HepG2 (cell line): ENCODE data around the gene DNMT3B. TPM values are rescaled to one million over a fixed set of nuclear protein-coding genes. Genes with fewer than 3 reads are reported as not detected.

Experiments used
- ATAC-seq: fragments of 200-7000 bp; cut with Tn5 transposase; 3 replicates; pipeline ENCODE4 v1.9.1; 2020; ENCODE audit warnings: mild to moderate bottlenecking, moderate library complexity
- BruUV-seq: library from RNA; stranded (reverse); fragments of 400-500 nt; replicated peaks from 2 replicates; lab custom pipeline; 2021; lab: Mats Ljungman, UMichigan
- CTCF ChIA-PET: fragments of 300-600 bp; formaldehyde crosslinking; extraction: SDS; loops from one replicate; lab custom pipeline; 2021; ENCODE audit warnings: low total read pairs, inconsistent platforms, low intra/inter-chr PET ratio; lab: Yijun Ruan, JAX
- POLR2A ChIA-PET: fragments of 350-600 bp; sonication (Branson Sonifier 250); formaldehyde crosslinking; loops from one replicate; lab custom pipeline; 2020; ENCODE audit warnings: antibody characterized with exemption, inconsistent platforms; lab: Yijun Ruan, JAX
- DNase-seq: peaks from one replicate; pipeline ENCODE4 v3.0.0-alpha.2; 2015; ENCODE audit warnings: low spot score
- FAIRE-seq: peaks from 3 replicates; lab custom pipeline; 2011; peaks lifted over from hg19 to GRCh38; lab: Jason Lieb, UNC
- H2AFZ ChIP-seq: one replicate; pipeline ENCODE4 v1.6.1; 2011; ENCODE audit warnings: low read length, inconsistent platforms
- H3K27ac ChIP-seq: fragments of 300-600 bp; 3 replicates; pipeline ENCODE4 v1.8.0; 2011; ENCODE audit warnings: mixed run types, mild to moderate bottlenecking, mixed read lengths, low read length, inconsistent platforms; ENCODE audit not compliant: insufficient read depth; ENCODE audit errors: extremely low read length
- H3K27me3 ChIP-seq, 2 experiments: fragments of 200-600 bp in 1 of 2; 2 replicates in 1 of 2; 3 replicates in 1 of 2; pipeline versions ENCODE4 v1.6.0 to v1.8.0; 2011; ENCODE audit warnings: low read length in 2 of 2, mild to moderate bottlenecking in 2 of 2, moderate library complexity in 2 of 2, inconsistent platforms in 1 of 2; ENCODE audit not compliant: insufficient read depth in 2 of 2, control insufficient read depth in 1 of 2
- H3K36me3 ChIP-seq, 2 experiments: fragments of 200-600 bp in 1 of 2; replicated peaks in 1 of 2; 2 replicates in 1 of 2; 3 replicates in 1 of 2; pipeline versions ENCODE4 v1.5.1 to v1.8.0; 2011; ENCODE audit warnings: low read length in 2 of 2, inconsistent platforms in 1 of 2; ENCODE audit not compliant: insufficient read depth in 2 of 2, control insufficient read depth in 1 of 2
- H3K4me1 ChIP-seq: 2 replicates; pipeline ENCODE4 v1.5.1; 2012; ENCODE audit warnings: low read length, inconsistent platforms; ENCODE audit not compliant: insufficient read depth
- H3K4me2 ChIP-seq: 2 replicates; pipeline ENCODE4 v1.6.0; 2011; ENCODE audit warnings: low read depth, low read length, inconsistent platforms
- H3K4me3 ChIP-seq, 3 experiments: fragments of 200-600 bp in 1 of 3; sonication (generic), shearing (Covaris generic) in 1 of 3; replicated peaks in 1 of 3; 2 replicates each; pipeline ENCODE4 v1.5.1; 2011 to 2016; ENCODE audit warnings: low read length in 3 of 3, inconsistent platforms in 2 of 3, low read depth in 2 of 3, mild to moderate bottlenecking in 2 of 3, control low read depth in 1 of 3, mixed read lengths in 1 of 3; ENCODE audit not compliant: insufficient read depth in 1 of 3
- H3K79me2 ChIP-seq: one replicate; pipeline ENCODE4 v1.6.1; 2011; ENCODE audit warnings: low read length, inconsistent platforms; ENCODE audit not compliant: insufficient read depth
- H3K9ac ChIP-seq: 2 replicates; pipeline ENCODE4 v1.6.0; 2011; ENCODE audit warnings: mild to moderate bottlenecking, low read depth, low read length, inconsistent platforms; ENCODE audit not compliant: insufficient read depth
- H3K9me3 ChIP-seq: 2 replicates; pipeline ENCODE4 v1.5.1; 2012; ENCODE audit warnings: mild to moderate bottlenecking, low read length
- H4K20me1 ChIP-seq: 2 replicates; pipeline ENCODE4 v1.6.0; 2011; ENCODE audit warnings: inconsistent platforms, mild to moderate bottlenecking, low read length, moderate library complexity; ENCODE audit not compliant: insufficient read depth
- ATAD3A ChIP-seq: sonication (generic); formaldehyde crosslinking; IDR thresholded peaks from 2 replicates; pipeline ENCODE4 v1.4.0; 2020; ENCODE audit warnings: missing genetic modification reagents
- DRAP1 ChIP-seq: IDR thresholded peaks from 2 replicates; pipeline ENCODE4 v1.6.1; 2016; ENCODE audit warnings: missing genetic modification reagents, missing compliant biosample characterization
- HMGA1 ChIP-seq: sonication (generic); formaldehyde crosslinking; conservative IDR thresholded peaks from 2 replicates; pipeline ENCODE4 v1.4.0; 2020; ENCODE audit warnings: missing genetic modification reagents
- KDM5B ChIP-seq: sonication (generic); formaldehyde crosslinking; IDR thresholded peaks from 2 replicates; pipeline ENCODE4 v1.4.0; 2020; ENCODE audit warnings: missing genetic modification reagents, mild to moderate bottlenecking, borderline replicate concordance
- NFYC ChIP-seq: IDR thresholded peaks from 2 replicates; pipeline ENCODE4 v1.6.1; 2016; ENCODE audit warnings: missing genetic modification reagents, missing compliant biosample characterization
- PAX8 ChIP-seq: sonication (generic); formaldehyde crosslinking; IDR thresholded peaks from 2 replicates; pipeline ENCODE4 v1.8.0; 2022; ENCODE audit warnings: mild to moderate bottlenecking, missing genetic modification reagents, borderline replicate concordance
- POGK ChIP-seq: sonication (generic); formaldehyde crosslinking; conservative IDR thresholded peaks from 2 replicates; pipeline ENCODE4 v1.8.0; 2022; ENCODE audit warnings: mild to moderate bottlenecking, moderate library complexity, missing genetic modification reagents
- SALL1 ChIP-seq: sonication (generic); formaldehyde crosslinking; IDR thresholded peaks from 2 replicates; pipeline ENCODE4 v1.8.0; 2022; ENCODE audit warnings: mild to moderate bottlenecking, missing genetic modification reagents
- SIN3A ChIP-seq: IDR thresholded peaks from 2 replicates; pipeline ENCODE4 v1.6.1; 2011; ENCODE audit warnings: low read depth, mild to moderate bottlenecking, control low read depth, low read length, borderline replicate concordance
- TSC22D2 ChIP-seq: sonication (generic); formaldehyde crosslinking; IDR thresholded peaks from 2 replicates; pipeline ENCODE4 v1.5.1; 2020; ENCODE audit warnings: missing genetic modification reagents, mild to moderate bottlenecking, borderline replicate concordance
- U2AF1 ChIP-seq: fragments of 200-400 bp; formaldehyde crosslinking; optimal IDR thresholded peaks from 2 replicates; pipeline ENCODE3; 2017; ENCODE audit warnings: mild to moderate bottlenecking, low read depth, low read length
- ZFP82 ChIP-seq: sonication (generic); formaldehyde crosslinking; IDR thresholded peaks from 2 replicates; pipeline ENCODE4 v1.5.1; 2020; ENCODE audit warnings: mild to moderate bottlenecking, missing genetic modification reagents, borderline replicate concordance
- ZMYM2 ChIP-seq: sonication (generic); formaldehyde crosslinking; IDR thresholded peaks from 2 replicates; pipeline ENCODE4 v1.8.0; 2022; ENCODE audit warnings: mild to moderate bottlenecking, missing genetic modification reagents
- ZMYM3 ChIP-seq: sonication (generic); formaldehyde crosslinking; IDR thresholded peaks from 2 replicates; pipeline ENCODE4 v1.5.1; 2020; ENCODE audit warnings: mild to moderate bottlenecking, missing genetic modification reagents
- ZNF329 ChIP-seq: sonication (generic); formaldehyde crosslinking; IDR thresholded peaks from 2 replicates; pipeline ENCODE4 v1.9.0; 2021; ENCODE audit warnings: low read depth, mild to moderate bottlenecking, missing genetic modification reagents
- ZNF343 ChIP-seq: sonication (generic); formaldehyde crosslinking; IDR thresholded peaks from 2 replicates; pipeline ENCODE4 v1.4.0; 2020; ENCODE audit warnings: mild to moderate bottlenecking, missing genetic modification reagents
- ZNF441 ChIP-seq: sonication (generic); formaldehyde crosslinking; IDR thresholded peaks from 2 replicates; pipeline ENCODE4 v1.7.0; 2021; ENCODE audit warnings: missing genetic modification reagents, borderline replicate concordance
- ZNF576 ChIP-seq: sonication (generic); formaldehyde crosslinking; IDR thresholded peaks from 2 replicates; pipeline ENCODE4 v1.4.0; 2020; ENCODE audit warnings: mild to moderate bottlenecking, missing genetic modification reagents
- WGBS: methylation state at CpG from one replicate; pipeline ENCODE4 v1.1.6; 2017; ENCODE audit warnings: low lambda C conversion rate; 5-methylcytosine and 5-hydroxymethylcytosine counted together
- in situ Hi-C: cut with HindIII; loops from 2 replicates; pipeline ENCODE4 v1.10.0; 2017; ENCODE audit warnings: low pct_unique_long_range_greater_than_20kb; ENCODE audit not compliant: extremely low pct_ligation_motif_present
- intact Hi-C: fragments of 100-400 bp; cut with micrococcal nuclease; formaldehyde crosslinking; loops from one replicate; pipeline ENCODE4 v1.10.0; 2022; ENCODE audit not compliant: unreplicated experiment
- polyA plus RNA-seq, 8 experiments: library from polyadenylated mRNA; depleted of rRNA in 3 of 8; stranded (reverse) in 7 of 8; unstranded in 1 of 8; fragments of >200 nt; fragmentation: Illumina TruSeq in 4 of 8; extraction: Trizol in 4 of 8; gene quantifications; 2 replicates each; pipeline versions ENCODE4 v1.2.1 to v1.2.3, GENCODE V29; 2011 to 2016; ENCODE audit warnings: low read depth in 4 of 8, missing spikeins in 1 of 8, mixed read lengths in 1 of 8; ENCODE audit not compliant: insufficient read depth in 1 of 8
- total RNA-seq, 5 experiments: library from RNA; depleted of rRNA; stranded (reverse); fragments of >200 nt; fragmentation: Illumina TruSeq; extraction: Trizol; gene quantifications; 2 replicates each; pipeline ENCODE4 v1.2.3, GENCODE V29; 2016; ENCODE audit warnings: low read depth in 1 of 5

Gene DNMT3B
- total and polyA plus RNA-seq, 2 of the 13 experiments (the other 11 are each of a cell fraction or from before 2014, with no cell fraction given), result 3.8 to 13.9 TPM

GRCh38 chr20:32753731-32754130, 8.5 kb upstream of the DNMT3B start:
- H4K20me1 ChIP-seq, result no peaks in the 10 kb centered on the region
- no peaks in the 10 kb centered on the region for H3K36me3 ChIP-seq
- intact Hi-C loops (no loop called here), in situ Hi-C loops (loop anchor here (25.0 kb wide), 1 partner anchor 241 kb away; no protein-coding TSS in a partner anchor)
- H3K27me3 ChIP-seq, result 0 out of 5 replicates have a peak, but pooled peaks cover 0 to 4% of the 10 kb centered on the region in 2 experiments
- DNase-seq, result no peak
- H3K9me3 ChIP-seq, result no peaks in the 10 kb centered on the region
- ChIA-PET POLR2A (interaction anchor here (0.9 kb wide), 1 partner anchor 10 kb away, joined by 3 read pairs; no protein-coding TSS in a partner anchor), CTCF (no interaction called here)
- BruUV-seq, result no TSS peak
- H3K79me2 ChIP-seq, result no peaks in the 10 kb centered on the region
- H3K4me2 ChIP-seq, result no peak overlapping the region
- peaks cover 19% of the 10 kb centered on the region for H3K4me1 ChIP-seq
- no peak overlapping the region for H3K4me3 ChIP-seq
- ATAC-seq, result no peak; the same call in 2 of the 3 replicates
- no peak overlapping the region for H3K27ac ChIP-seq
- WGBS, result 20% methylated on average over 4 of the region's 4 CpGs
- no peak overlapping the region for H3K9ac ChIP-seq
- no peak overlapping the region for H2AFZ ChIP-seq
- TF ChIP-seq PAX8 (CRISPR knock-in tag) (no peak), ZNF576 (CRISPR knock-in tag) (no peak), SALL1 (no peak), HMGA1 (no peak), U2AF1 (no peak), ZNF441 (CRISPR knock-in tag) (no peak), KDM5B (CRISPR knock-in tag) (no peak), NFYC (no peak), ZMYM2 (no peak), DRAP1 (CRISPR knock-in tag) (no peak), ZNF343 (no peak), ZFP82 (CRISPR knock-in tag) (no peak), TSC22D2 (CRISPR knock-in tag) (no peak), ZMYM3 (CRISPR knock-in tag) (no peak), ATAD3A (CRISPR knock-in tag) (no peak), ZNF329 (CRISPR knock-in tag) (no peak), SIN3A (no peak), POGK (CRISPR knock-in tag) (no peak)
- no peak for FAIRE-seq
